Endothelial cell of umbilical vein (primary cell): ENCODE results near the gene CNGB1. TPM values are rescaled to one million over a fixed set of nuclear protein-coding genes. Genes with fewer than 3 reads are reported as not detected.

Experiments used
- BruUV-seq: library from RNA; stranded (reverse); fragments of 400-500 nt; replicated peaks from 2 replicates; lab custom pipeline; 2021; lab: Mats Ljungman, UMichigan
- CTCF ChIA-PET: fragments of 300-600, 350-600 bp; sonication (Branson Sonifier 250); formaldehyde crosslinking; loops from one replicate; lab custom pipeline; 2021; ENCODE audit warnings: antibody characterized with exemption, inconsistent platforms; lab: Charles Lee
- POLR2A ChIA-PET: fragments of 300-600, 350-600 bp; sonication (Branson Sonifier 250); formaldehyde crosslinking; loops from one replicate; lab custom pipeline; 2021; ENCODE audit warnings: antibody characterized with exemption, inconsistent platforms; lab: Charles Lee
- DNase-seq: peaks from one replicate; pipeline ENCODE4 v3.0.0-alpha.2; 2011; ENCODE audit warnings: low read depth, low spot score
- FAIRE-seq: peaks from 2 replicates; lab custom pipeline; 2011; peaks lifted over from hg19 to GRCh38; lab: Jason Lieb, UNC
- H2AFZ ChIP-seq: 2 replicates; pipeline ENCODE4 v1.6.0; 2012; ENCODE audit warnings: low read depth, low read length, control low read depth, inconsistent platforms
- H3K27ac ChIP-seq: 2 replicates; pipeline ENCODE4 v1.5.1; 2011; ENCODE audit warnings: low read depth, mild to moderate bottlenecking, control low read depth, low read length, moderate library complexity; ENCODE audit not compliant: insufficient read depth
- H3K27me3 ChIP-seq, 2 experiments: 2 replicates each; pipeline versions ENCODE4 v1.6.0 to v1.6.1; 2011; ENCODE audit warnings: low read length in 2 of 2, mixed read lengths in 1 of 2; ENCODE audit not compliant: control insufficient read depth in 2 of 2, insufficient read depth in 2 of 2
- H3K36me3 ChIP-seq, 2 experiments: 2 replicates in 1 of 2; 3 replicates in 1 of 2; pipeline ENCODE4 v1.5.1; 2011; ENCODE audit warnings: low read length in 2 of 2, mild to moderate bottlenecking in 1 of 2, moderate library complexity in 1 of 2; ENCODE audit not compliant: control insufficient read depth in 2 of 2, insufficient read depth in 2 of 2; ENCODE audit errors: extremely low read depth in 1 of 2
- H3K4me1 ChIP-seq: 3 replicates; pipeline ENCODE4 v1.5.1; 2011; ENCODE audit warnings: mild to moderate bottlenecking, low read length; ENCODE audit not compliant: control insufficient read depth, insufficient read depth; ENCODE audit errors: extremely low read depth
- H3K4me2 ChIP-seq: 2 replicates; pipeline ENCODE4 v1.6.1; 2011; ENCODE audit warnings: low read length, control low read depth, mixed read lengths; ENCODE audit not compliant: insufficient read depth
- H3K4me3 ChIP-seq, 3 experiments: fragments of 200-600 bp in 1 of 3; sonication (generic), shearing (Covaris generic) in 1 of 3; replicated peaks in 1 of 3; 2 replicates each; pipeline ENCODE4 v1.5.1; 2011 to 2016; ENCODE audit warnings: control low read depth in 3 of 3, low read length in 3 of 3, mild to moderate bottlenecking in 2 of 3, inconsistent platforms in 1 of 3, low read depth in 1 of 3, moderate library complexity in 1 of 3; ENCODE audit not compliant: insufficient read depth in 1 of 3
- H3K79me2 ChIP-seq: 2 replicates; pipeline ENCODE4 v1.6.0; 2012; ENCODE audit warnings: low read length, inconsistent platforms; ENCODE audit not compliant: control insufficient read depth, insufficient read depth
- H3K9ac ChIP-seq: replicated peaks from 2 replicates; pipeline ENCODE3; 2011; ENCODE audit warnings: low read length, control low read depth; ENCODE audit not compliant: insufficient read depth; ENCODE audit errors: extremely low read depth
- H3K9me1 ChIP-seq: replicated peaks from 3 replicates; pipeline ENCODE4 v1.6.0; 2011; ENCODE audit warnings: mild to moderate bottlenecking, low read length; ENCODE audit not compliant: control insufficient read depth, insufficient read depth; ENCODE audit errors: extremely low read depth
- H3K9me3 ChIP-seq: replicated peaks from 2 replicates; pipeline ENCODE4 v1.5.1; 2012; ENCODE audit warnings: low read length, inconsistent platforms; ENCODE audit not compliant: control insufficient read depth, insufficient read depth
- H4K20me1 ChIP-seq: replicated peaks from 2 replicates; pipeline ENCODE3; 2011; ENCODE audit warnings: mild to moderate bottlenecking, low read length; ENCODE audit not compliant: control insufficient read depth, insufficient read depth; ENCODE audit errors: extremely low read depth
- JUN ChIP-seq: IDR thresholded peaks from 2 replicates; pipeline ENCODE4 v1.6.1; 2011; ENCODE audit warnings: borderline replicate concordance, low read depth; ENCODE audit not compliant: insufficient read length, insufficient read depth
- POLR2AphosphoS5 ChIP-seq: IDR thresholded peaks from 2 replicates; pipeline ENCODE4 v1.6.1; 2012; ENCODE audit warnings: low read depth, mild to moderate bottlenecking, control low read depth, low read length, moderate library complexity; ENCODE audit not compliant: insufficient read depth
- dilution Hi-C: fragments of 300-500 bp; cut with MboI; formaldehyde crosslinking; loops from one replicate; pipeline ENCODE4 v1.15.0; 2019; ENCODE audit warnings: low sequenced_read_pairs; ENCODE audit not compliant: extremely low pct_ligation_motif_present
- intact Hi-C: fragments of 100-400 bp; cut with micrococcal nuclease; formaldehyde crosslinking; loops from one replicate; pipeline ENCODE4 v1.10.0; 2022
- polyA plus RNA-seq, 4 experiments: library from polyadenylated mRNA; depleted of rRNA in 3 of 4; stranded (reverse) in 3 of 4; unstranded in 1 of 4; fragments of >200 nt; gene quantifications; 2 replicates each; pipeline versions ENCODE4 v1.2.1 to v1.2.3, GENCODE V29; 2011 to 2012; ENCODE audit warnings: missing spikeins in 1 of 4
- total RNA-seq: library from RNA; stranded (reverse); gene quantifications from 2 replicates; pipeline ENCODE4 v1.2.3, GENCODE V29; 2021
- TF ChIP-seq, protein P1 (sequence below), 2 donors: IDR thresholded peaks; 1 replicate in 1 of 2; 2 replicates in 1 of 2; pipeline ENCODE4 v1.5.1; 2011; ENCODE audit warnings: low read length in 2 of 2, mild to moderate bottlenecking in 2 of 2, moderate library complexity in 2 of 2, control low read depth in 1 of 2, inconsistent platforms in 1 of 2, low read depth in 1 of 2; ENCODE audit not compliant: insufficient read depth in 1 of 2; ENCODE audit errors: extremely low read depth in 1 of 2

Gene CNGB1
- total and polyA plus RNA-seq, 2 donors (not counting 3 experiments of a cell fraction or from before 2014, with no cell fraction given) = not detected

DNA sequence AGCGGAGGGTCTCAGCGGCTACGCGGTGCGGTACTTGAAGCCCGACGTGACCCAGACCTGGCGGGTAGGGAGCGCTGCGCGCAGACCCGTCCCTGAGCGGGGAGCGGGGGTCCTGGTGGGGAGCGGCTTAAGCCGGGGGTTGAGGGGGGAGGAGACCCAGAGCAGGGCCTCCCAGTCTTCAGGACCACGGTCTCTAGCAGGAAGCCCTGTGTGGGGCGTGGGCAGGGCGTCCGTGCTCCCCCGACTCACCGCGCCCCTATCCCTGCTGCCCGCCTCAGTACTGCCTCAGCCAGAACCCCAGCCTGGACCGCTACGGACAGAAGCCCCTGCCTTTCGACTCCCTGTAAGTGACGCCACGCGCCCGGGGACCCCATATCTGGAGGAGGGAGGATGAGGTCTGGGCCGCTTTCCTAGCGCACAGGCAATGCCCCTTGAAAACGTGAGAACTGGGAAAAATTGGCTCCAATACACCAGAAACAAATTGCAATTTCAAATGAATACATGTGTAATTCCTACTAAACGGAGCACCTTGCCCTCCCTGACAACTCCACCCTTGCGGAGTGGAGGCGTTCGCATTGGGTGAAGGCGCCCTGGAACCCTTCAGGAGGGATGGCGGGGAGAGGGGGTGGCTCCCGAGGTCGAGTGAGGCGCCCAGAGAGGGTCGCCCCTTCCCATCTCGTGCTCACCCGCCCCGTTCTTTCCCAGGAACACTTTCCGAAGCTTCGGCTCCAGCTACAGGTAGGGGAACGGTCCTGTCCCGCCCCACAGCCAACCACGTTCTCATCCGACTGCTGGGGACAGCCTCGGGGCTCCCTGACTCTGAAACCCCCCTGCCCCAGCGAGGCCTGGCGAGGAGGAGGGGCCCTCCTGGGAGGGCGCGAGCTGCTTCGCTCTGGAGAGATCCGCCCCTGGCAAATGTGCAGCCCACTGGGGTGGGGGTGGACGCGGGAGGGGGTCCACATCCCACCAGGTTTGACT, 14.6 kb upstream of the CNGB1 start:
- no peaks in the 10 kb centered on the region for H3K36me3 ChIP-seq
- CTCF ChIA-PET = interaction anchor here (0.6 to 1.0 kb wide), 2 partner anchors 14 to 229 kb away, joined by 3 read pairs; partner anchors contain the start of gene CNGB1
- FAIRE-seq (peak; percentile 24), DNase-seq (peak; percentile 14)
- H4K20me1 ChIP-seq = no peaks in the 10 kb centered on the region
- peaks cover 9% of the 10 kb centered on the region for H3K4me1 ChIP-seq
- no peaks in the 10 kb centered on the region for H3K79me2 ChIP-seq
- peak overlapping the region; percentile 58 for H3K4me2 ChIP-seq
- no peaks in the 10 kb centered on the region for H3K9me3 ChIP-seq
- intact Hi-C loops = loop anchor here (2.0 kb wide), 1 partner anchor 15 kb away; the partner anchor contains the start of genes USB1 and ZNF319
- H3K27me3 ChIP-seq = no peaks in the 10 kb centered on the region
- no peak for TF ChIP-seq POLR2AphosphoS5
- TF ChIP-seq JUN = no peak
- TF ChIP-seq, protein P1, sequence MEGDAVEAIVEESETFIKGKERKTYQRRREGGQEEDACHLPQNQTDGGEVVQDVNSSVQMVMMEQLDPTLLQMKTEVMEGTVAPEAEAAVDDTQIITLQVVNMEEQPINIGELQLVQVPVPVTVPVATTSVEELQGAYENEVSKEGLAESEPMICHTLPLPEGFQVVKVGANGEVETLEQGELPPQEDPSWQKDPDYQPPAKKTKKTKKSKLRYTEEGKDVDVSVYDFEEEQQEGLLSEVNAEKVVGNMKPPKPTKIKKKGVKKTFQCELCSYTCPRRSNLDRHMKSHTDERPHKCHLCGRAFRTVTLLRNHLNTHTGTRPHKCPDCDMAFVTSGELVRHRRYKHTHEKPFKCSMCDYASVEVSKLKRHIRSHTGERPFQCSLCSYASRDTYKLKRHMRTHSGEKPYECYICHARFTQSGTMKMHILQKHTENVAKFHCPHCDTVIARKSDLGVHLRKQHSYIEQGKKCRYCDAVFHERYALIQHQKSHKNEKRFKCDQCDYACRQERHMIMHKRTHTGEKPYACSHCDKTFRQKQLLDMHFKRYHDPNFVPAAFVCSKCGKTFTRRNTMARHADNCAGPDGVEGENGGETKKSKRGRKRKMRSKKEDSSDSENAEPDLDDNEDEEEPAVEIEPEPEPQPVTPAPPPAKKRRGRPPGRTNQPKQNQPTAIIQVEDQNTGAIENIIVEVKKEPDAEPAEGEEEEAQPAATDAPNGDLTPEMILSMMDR (IDR thresholded peaks at IDR 0.05; ENCODE audit: extremely low read depth in 1 of 2, insufficient read depth in 1 of 2, low read depth in 1 of 2, low read length in 2 of 2) = no peak
- POLR2A ChIA-PET = no interaction called here
- H3K9me1 ChIP-seq = no peaks in the 10 kb centered on the region
- no peak overlapping the region for H3K27ac ChIP-seq
- dilution Hi-C loops = no loop called here
- H2AFZ ChIP-seq = peak overlapping the region; percentile 97
- no TSS peak for BruUV-seq
- peak overlapping the region; percentile 41 to 79 (median 50) for H3K4me3 ChIP-seq
- H3K9ac ChIP-seq = no peak overlapping the region
